Measurements from ENCODE around the gene DGCR8.

The DGCR8 gene

GRCh38 chr22:20060700-20061480, 19.2 kb upstream of the DGCR8 start:
- H3K9me3 ChIP-seq (ENCODE audit: control insufficient read depth in 1 of 2, low read length in 2 of 2), result no peaks in the 10 kb centered on the region
- peaks cover 0 to 2% of the 10 kb centered on the region in 2 donors for H3K4me1 ChIP-seq (ENCODE audit: control insufficient read depth in 1 of 2, insufficient read depth in 2 of 2, low read length in 2 of 2)
- H3K4me3 ChIP-seq (ENCODE audit: low read depth in 1 of 2, low read length in 2 of 2), result no peak overlapping the region
- H3K27ac ChIP-seq (ENCODE audit: low read depth, low read length), result no peak overlapping the region
- no peaks in the 10 kb centered on the region for H3K27me3 ChIP-seq (ENCODE audit: control insufficient read depth in 1 of 2, insufficient read depth in 2 of 2, low read length in 2 of 2)
- no peak overlapping the region for H3K9ac ChIP-seq (ENCODE audit: low read depth in 1 of 2, low read length in 2 of 2)
- peaks cover 12 to 64% of the 10 kb centered on the region in 2 donors for H3K36me3 ChIP-seq (ENCODE audit: control insufficient read depth in 1 of 2, insufficient read depth in 2 of 2, low read length in 2 of 2)

GRCh38 chr22:20061481-20061861, 18.6 kb upstream of the DGCR8 start:
- H3K9ac ChIP-seq (ENCODE audit: low read depth in 1 of 2, low read length in 2 of 2), result no peak overlapping the region
- peaks cover 0 to 2% of the 10 kb centered on the region in 2 donors for H3K4me1 ChIP-seq (ENCODE audit: control insufficient read depth in 1 of 2, insufficient read depth in 2 of 2, low read length in 2 of 2)
- no peaks in the 10 kb centered on the region for H3K27me3 ChIP-seq (ENCODE audit: control insufficient read depth in 1 of 2, insufficient read depth in 2 of 2, low read length in 2 of 2)
- no peak overlapping the region for H3K4me3 ChIP-seq (ENCODE audit: low read depth in 1 of 2, low read length in 2 of 2)
- no peak overlapping the region for H3K27ac ChIP-seq (ENCODE audit: low read depth, low read length)
- no peaks in the 10 kb centered on the region for H3K9me3 ChIP-seq (ENCODE audit: control insufficient read depth in 1 of 2, low read length in 2 of 2)
- H3K36me3 ChIP-seq (ENCODE audit: control insufficient read depth in 1 of 2, insufficient read depth in 2 of 2, low read length in 2 of 2), result peaks cover 7 to 59% of the 10 kb centered on the region in 2 donors

DNA sequence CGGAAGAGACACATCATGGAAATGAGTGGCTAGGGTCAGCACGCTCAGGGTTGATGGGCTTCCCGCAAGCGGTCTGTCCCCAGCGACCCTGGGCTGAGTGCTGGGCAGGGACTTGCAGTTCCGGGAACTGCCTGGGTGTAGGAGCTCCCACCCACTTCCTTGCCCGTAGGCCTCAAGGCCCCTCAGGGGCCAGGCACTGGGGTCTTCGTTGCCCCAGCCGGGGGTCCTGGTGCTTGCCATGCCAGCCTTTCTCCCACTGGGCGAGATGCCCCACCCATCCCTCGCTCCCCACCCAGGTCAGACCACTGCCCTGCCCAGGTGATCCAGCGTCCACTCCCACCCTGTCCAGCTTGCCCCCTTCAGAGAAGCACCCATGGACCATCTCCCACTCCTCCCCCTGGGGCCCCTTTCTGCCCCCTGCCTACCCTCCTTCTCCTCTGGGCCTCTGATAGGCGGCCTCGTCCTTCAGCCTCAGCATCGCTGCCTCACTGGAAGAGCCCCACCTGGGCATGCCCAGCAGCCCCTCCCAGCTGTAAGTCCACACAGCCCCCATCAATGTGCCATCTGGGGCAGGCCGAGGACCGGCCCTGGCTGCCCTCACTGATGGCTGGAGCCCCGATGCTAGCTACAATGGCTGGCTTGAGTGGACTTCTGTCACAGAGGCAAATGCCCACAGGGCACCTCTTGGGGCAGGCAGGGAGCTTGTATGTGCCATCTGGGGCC, 17.8 kb upstream of the DGCR8 start:
- no peaks in the 10 kb centered on the region for H3K27me3 ChIP-seq (ENCODE audit: control insufficient read depth in 1 of 2, insufficient read depth in 2 of 2, low read length in 2 of 2)
- no peaks in the 10 kb centered on the region for H3K9me3 ChIP-seq (ENCODE audit: control insufficient read depth in 1 of 2, low read length in 2 of 2)
- peaks cover 0 to 2% of the 10 kb centered on the region in 2 donors for H3K4me1 ChIP-seq (ENCODE audit: control insufficient read depth in 1 of 2, insufficient read depth in 2 of 2, low read length in 2 of 2)
- H3K4me3 ChIP-seq (ENCODE audit: low read depth in 1 of 2, low read length in 2 of 2), result no peak overlapping the region
- peaks cover 5 to 54% of the 10 kb centered on the region in 2 donors for H3K36me3 ChIP-seq (ENCODE audit: control insufficient read depth in 1 of 2, insufficient read depth in 2 of 2, low read length in 2 of 2)
- H3K9ac ChIP-seq (ENCODE audit: low read depth in 1 of 2, low read length in 2 of 2), result no peak overlapping the region
- no peak overlapping the region for H3K27ac ChIP-seq (ENCODE audit: low read depth, low read length)

DNA sequence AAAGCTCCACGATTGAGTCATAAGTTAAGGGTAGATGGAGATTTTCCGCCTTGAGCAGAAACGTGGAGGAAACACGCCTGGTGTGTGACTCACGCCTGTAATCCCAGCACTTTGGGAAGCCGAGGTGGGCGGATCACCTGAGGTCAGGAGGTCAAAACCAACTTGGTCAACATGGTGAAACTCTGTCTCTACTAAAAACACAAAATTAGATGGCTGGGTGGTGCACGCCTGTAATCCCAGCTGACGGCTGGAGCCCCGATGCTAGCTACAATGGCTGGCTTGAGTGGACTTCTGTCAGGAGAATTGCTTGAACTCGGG, 17.3 kb upstream of the DGCR8 start:
- H3K36me3 ChIP-seq (ENCODE audit: control insufficient read depth in 1 of 2, insufficient read depth in 2 of 2, low read length in 2 of 2), result peaks cover 5 to 51% of the 10 kb centered on the region in 2 donors
- H3K9ac ChIP-seq (ENCODE audit: low read depth in 1 of 2, low read length in 2 of 2), result no peak overlapping the region
- H3K4me3 ChIP-seq (ENCODE audit: low read depth in 1 of 2, low read length in 2 of 2), result no peak overlapping the region
- H3K27ac ChIP-seq (ENCODE audit: low read depth, low read length), result no peak overlapping the region
- H3K9me3 ChIP-seq (ENCODE audit: control insufficient read depth in 1 of 2, low read length in 2 of 2), result no peaks in the 10 kb centered on the region
- peaks cover 0 to 2% of the 10 kb centered on the region in 2 donors for H3K4me1 ChIP-seq (ENCODE audit: control insufficient read depth in 1 of 2, insufficient read depth in 2 of 2, low read length in 2 of 2)
- no peaks in the 10 kb centered on the region for H3K27me3 ChIP-seq (ENCODE audit: control insufficient read depth in 1 of 2, insufficient read depth in 2 of 2, low read length in 2 of 2)

DNA sequence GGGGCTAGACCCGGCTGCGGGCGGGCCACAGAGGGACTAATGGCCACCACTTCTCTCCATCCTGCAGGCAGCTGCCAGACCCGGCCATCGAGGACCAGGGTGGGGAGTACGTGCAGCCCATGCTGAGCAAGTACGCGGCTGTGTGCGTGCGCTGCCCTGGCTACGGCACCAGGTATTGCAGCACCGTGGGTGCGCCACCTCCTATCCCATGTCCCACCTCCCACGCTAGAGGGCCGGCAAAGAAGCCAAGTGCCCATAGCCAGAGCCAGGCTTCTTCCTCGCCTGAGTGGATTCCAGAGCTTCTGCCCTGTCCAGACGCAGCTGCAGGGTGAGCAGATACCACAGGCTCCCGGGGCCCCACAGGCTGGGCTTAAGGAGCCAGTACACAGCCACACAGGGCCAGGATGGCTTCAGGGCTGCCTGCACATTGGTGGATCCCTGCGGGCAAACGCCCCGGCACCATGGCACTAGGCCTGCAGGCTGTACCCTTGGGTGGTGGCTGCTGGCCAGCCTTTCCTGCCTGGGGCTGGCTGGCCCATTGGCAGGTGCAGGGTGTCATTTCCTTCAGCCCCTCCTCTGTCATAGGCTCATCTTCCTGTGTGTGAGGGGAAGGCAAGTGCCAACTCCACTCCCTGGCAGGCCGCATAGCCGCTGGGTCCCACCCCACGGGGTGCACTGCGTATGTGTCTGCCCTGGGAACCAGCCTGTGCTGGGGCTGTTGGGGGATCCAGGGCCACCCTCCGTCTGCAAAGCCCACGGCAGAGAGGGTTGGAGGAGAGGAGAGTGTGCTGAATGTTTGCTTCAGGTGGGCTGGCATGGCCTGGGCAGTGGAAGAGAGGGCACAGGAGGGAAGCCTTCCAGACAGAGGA, 16.5 kb upstream of the DGCR8 start:
- Histone ChIP-seq H3K4me1 (ENCODE audit: control insufficient read depth in 1 of 2, insufficient read depth in 2 of 2, low read length in 2 of 2) (peaks cover 0 to 2% of the 10 kb centered on the region in 2 donors), H3K9me3 (ENCODE audit: control insufficient read depth in 1 of 2, low read length in 2 of 2) (no peaks in the 10 kb centered on the region), H3K27me3 (ENCODE audit: control insufficient read depth in 1 of 2, insufficient read depth in 2 of 2, low read length in 2 of 2) (no peaks in the 10 kb centered on the region), H3K4me3 (ENCODE audit: low read depth in 1 of 2, low read length in 2 of 2) (no peak overlapping the region), H3K27ac (ENCODE audit: low read depth, low read length) (no peak overlapping the region), H3K9ac (ENCODE audit: low read depth in 1 of 2, low read length in 2 of 2) (no peak overlapping the region), H3K36me3 (ENCODE audit: control insufficient read depth in 1 of 2, insufficient read depth in 2 of 2, low read length in 2 of 2) (peaks cover 5 to 51% of the 10 kb centered on the region in 2 donors)

- H3K27ac ChIP-seq (ENCODE audit: low read depth, low read length), result no peak overlapping the region
- H3K4me1 ChIP-seq (ENCODE audit: control insufficient read depth in 1 of 2, insufficient read depth in 2 of 2, low read length in 2 of 2), result peaks cover 0 to 2% of the 10 kb centered on the region in 2 donors
- no peak overlapping the region for H3K4me3 ChIP-seq (ENCODE audit: low read depth in 1 of 2, low read length in 2 of 2)
- H3K9me3 ChIP-seq (ENCODE audit: control insufficient read depth in 1 of 2, low read length in 2 of 2), result no peaks in the 10 kb centered on the region
- peaks cover 5 to 48% of the 10 kb centered on the region in 2 donors for H3K36me3 ChIP-seq (ENCODE audit: control insufficient read depth in 1 of 2, insufficient read depth in 2 of 2, low read length in 2 of 2)
- H3K9ac ChIP-seq (ENCODE audit: low read depth in 1 of 2, low read length in 2 of 2), result no peak overlapping the region
- no peaks in the 10 kb centered on the region for H3K27me3 ChIP-seq (ENCODE audit: control insufficient read depth in 1 of 2, insufficient read depth in 2 of 2, low read length in 2 of 2)
These were observed 15.9 kb upstream of the DGCR8 start for GRCh38 chr22:20064140-20064480.

DNA sequence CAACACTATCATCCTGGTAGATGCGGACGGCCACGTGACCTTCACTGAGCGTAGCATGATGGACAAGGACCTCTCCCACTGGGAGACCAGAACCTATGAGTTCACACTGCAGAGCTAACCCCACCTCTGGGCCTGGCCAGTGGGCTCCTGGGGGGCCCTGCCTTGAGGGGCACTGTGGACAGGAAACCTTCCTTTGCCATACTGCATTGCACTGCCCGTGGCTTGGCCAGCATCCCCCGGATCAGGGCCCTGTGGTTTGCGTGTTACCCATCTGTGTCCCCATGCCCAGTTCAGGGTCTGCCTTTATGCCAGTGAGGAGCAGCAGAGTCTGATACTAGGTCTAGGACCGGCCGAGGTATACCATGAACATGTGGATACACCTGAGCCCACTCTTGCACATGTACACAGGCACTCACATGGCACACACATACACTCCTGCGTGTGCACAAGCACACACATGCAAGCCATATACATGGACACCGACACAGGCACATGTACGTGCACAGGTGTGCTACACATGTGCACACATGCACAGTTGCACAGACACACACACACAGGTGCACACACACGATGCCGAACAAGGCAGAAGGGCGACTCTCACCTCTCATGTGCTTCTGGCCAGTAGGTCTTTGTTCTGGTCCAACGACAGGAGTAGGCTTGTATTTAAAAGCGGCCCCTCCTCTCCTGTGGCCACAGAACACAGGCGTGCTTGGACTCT, 15.3 kb upstream of the DGCR8 start:
- Histone ChIP-seq H3K4me3 (ENCODE audit: low read depth in 1 of 2, low read length in 2 of 2) (no peak overlapping the region), H3K36me3 (ENCODE audit: control insufficient read depth in 1 of 2, insufficient read depth in 2 of 2, low read length in 2 of 2) (peaks cover 5 to 45% of the 10 kb centered on the region in 2 donors), H3K27ac (ENCODE audit: low read depth, low read length) (no peak overlapping the region)

GRCh38 chr22:20065896-20066616, 14.0 kb upstream of the DGCR8 start:
- Histone ChIP-seq H3K9me3 (ENCODE audit: control insufficient read depth in 1 of 2, low read length in 2 of 2) (no peaks in the 10 kb centered on the region), H3K27me3 (ENCODE audit: control insufficient read depth in 1 of 2, insufficient read depth in 2 of 2, low read length in 2 of 2) (no peaks in the 10 kb centered on the region), H3K27ac (ENCODE audit: low read depth, low read length) (no peak overlapping the region), H3K36me3 (ENCODE audit: control insufficient read depth in 1 of 2, insufficient read depth in 2 of 2, low read length in 2 of 2) (peaks cover 5 to 37% of the 10 kb centered on the region in 2 donors), H3K4me1 (ENCODE audit: control insufficient read depth in 1 of 2, insufficient read depth in 2 of 2, low read length in 2 of 2) (peaks cover 0 to 2% of the 10 kb centered on the region in 2 donors), H3K9ac (ENCODE audit: low read depth in 1 of 2, low read length in 2 of 2) (no peak overlapping the region), H3K4me3 (ENCODE audit: low read depth in 1 of 2, low read length in 2 of 2) (no peak overlapping the region)

More for the DNA sequence above, 15.3 kb upstream of the DGCR8 start:
- Histone ChIP-seq H3K9me3 (ENCODE audit: control insufficient read depth in 1 of 2, low read length in 2 of 2) (no peaks in the 10 kb centered on the region), H3K4me1 (ENCODE audit: control insufficient read depth in 1 of 2, insufficient read depth in 2 of 2, low read length in 2 of 2) (peaks cover 0 to 2% of the 10 kb centered on the region in 2 donors), H3K9ac (ENCODE audit: low read depth in 1 of 2, low read length in 2 of 2) (no peak overlapping the region), H3K27me3 (ENCODE audit: control insufficient read depth in 1 of 2, insufficient read depth in 2 of 2, low read length in 2 of 2) (no peaks in the 10 kb centered on the region)

- Histone ChIP-seq H3K9ac (ENCODE audit: low read depth in 1 of 2, low read length in 2 of 2) (no peak overlapping the region), H3K4me1 (ENCODE audit: control insufficient read depth in 1 of 2, insufficient read depth in 2 of 2, low read length in 2 of 2) (peaks cover 0 to 2% of the 10 kb centered on the region in 2 donors), H3K36me3 (ENCODE audit: control insufficient read depth in 1 of 2, insufficient read depth in 2 of 2, low read length in 2 of 2) (peaks cover 3 to 30% of the 10 kb centered on the region in 2 donors), H3K4me3 (ENCODE audit: low read depth in 1 of 2, low read length in 2 of 2) (no peak overlapping the region), H3K27me3 (ENCODE audit: control insufficient read depth in 1 of 2, insufficient read depth in 2 of 2, low read length in 2 of 2) (no peaks in the 10 kb centered on the region), H3K9me3 (ENCODE audit: control insufficient read depth in 1 of 2, low read length in 2 of 2) (no peaks in the 10 kb centered on the region), H3K27ac (ENCODE audit: low read depth, low read length) (no peak overlapping the region)
These were observed 13.2 kb upstream of the DGCR8 start for GRCh38 chr22:20066617-20067383.

Data from duodenal mucosa (tissue), 2 donors.